ENCODE results near the gene IQCE. TPM values are rescaled to one million over a fixed set of nuclear protein-coding genes. Genes with fewer than 3 reads are reported as not detected.

Gene IQCE
- total RNA-seq, 1 donor from 2014 or later = 11.4 TPM

DNA sequence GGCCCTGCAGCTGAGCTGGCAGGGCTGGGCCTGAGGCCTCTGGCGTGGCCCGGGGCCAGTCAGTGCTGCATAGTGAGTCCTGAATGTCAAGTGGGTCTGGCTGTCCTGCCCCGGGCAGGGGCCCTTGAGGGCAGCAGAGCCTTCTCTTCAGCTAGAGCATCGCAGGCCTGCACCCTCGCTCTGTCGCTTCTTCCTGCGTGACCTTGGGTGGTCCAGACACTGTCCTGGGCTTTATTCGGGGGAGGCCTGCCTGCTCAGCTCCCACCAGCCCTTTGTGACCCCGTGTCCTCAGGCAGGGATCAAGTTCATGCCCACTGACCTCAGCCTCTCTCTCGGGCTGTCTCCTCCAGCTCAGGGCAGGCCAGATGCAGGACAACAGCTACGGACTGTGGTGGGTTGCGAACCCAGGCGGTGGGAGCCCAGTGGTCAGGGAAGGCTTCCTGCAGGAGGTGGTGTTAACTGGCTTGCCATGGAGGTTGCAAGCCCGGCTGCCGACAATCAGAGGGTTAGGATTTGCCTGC is 76.4 kb downstream of the IQCE start:
- peaks cover 33 to 56% of the 10 kb centered on the region in 2 donors for H3K4me1 ChIP-seq
- H3K27me3 ChIP-seq = no peaks in the 10 kb centered on the region
- TF ChIP-seq, protein P1, sequence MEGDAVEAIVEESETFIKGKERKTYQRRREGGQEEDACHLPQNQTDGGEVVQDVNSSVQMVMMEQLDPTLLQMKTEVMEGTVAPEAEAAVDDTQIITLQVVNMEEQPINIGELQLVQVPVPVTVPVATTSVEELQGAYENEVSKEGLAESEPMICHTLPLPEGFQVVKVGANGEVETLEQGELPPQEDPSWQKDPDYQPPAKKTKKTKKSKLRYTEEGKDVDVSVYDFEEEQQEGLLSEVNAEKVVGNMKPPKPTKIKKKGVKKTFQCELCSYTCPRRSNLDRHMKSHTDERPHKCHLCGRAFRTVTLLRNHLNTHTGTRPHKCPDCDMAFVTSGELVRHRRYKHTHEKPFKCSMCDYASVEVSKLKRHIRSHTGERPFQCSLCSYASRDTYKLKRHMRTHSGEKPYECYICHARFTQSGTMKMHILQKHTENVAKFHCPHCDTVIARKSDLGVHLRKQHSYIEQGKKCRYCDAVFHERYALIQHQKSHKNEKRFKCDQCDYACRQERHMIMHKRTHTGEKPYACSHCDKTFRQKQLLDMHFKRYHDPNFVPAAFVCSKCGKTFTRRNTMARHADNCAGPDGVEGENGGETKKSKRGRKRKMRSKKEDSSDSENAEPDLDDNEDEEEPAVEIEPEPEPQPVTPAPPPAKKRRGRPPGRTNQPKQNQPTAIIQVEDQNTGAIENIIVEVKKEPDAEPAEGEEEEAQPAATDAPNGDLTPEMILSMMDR (IDR thresholded peaks at IDR 0.05) = no peak
- peak overlapping the region; percentile 80 to 87 for H3K27ac ChIP-seq
- intact Hi-C loops (cut with DNase I) = loop anchor here (10.0 kb wide), 1 partner anchor 1100 kb away; the partner anchor contains the start of gene MAFK
- no peak for DNase-seq (ENCODE audit: low spot score in 2 of 2)
- no peak overlapping the region for H3K4me3 ChIP-seq
- H3K36me3 ChIP-seq = no peaks in the 10 kb centered on the region
- H3K9me3 ChIP-seq = no peaks in the 10 kb centered on the region

DNA sequence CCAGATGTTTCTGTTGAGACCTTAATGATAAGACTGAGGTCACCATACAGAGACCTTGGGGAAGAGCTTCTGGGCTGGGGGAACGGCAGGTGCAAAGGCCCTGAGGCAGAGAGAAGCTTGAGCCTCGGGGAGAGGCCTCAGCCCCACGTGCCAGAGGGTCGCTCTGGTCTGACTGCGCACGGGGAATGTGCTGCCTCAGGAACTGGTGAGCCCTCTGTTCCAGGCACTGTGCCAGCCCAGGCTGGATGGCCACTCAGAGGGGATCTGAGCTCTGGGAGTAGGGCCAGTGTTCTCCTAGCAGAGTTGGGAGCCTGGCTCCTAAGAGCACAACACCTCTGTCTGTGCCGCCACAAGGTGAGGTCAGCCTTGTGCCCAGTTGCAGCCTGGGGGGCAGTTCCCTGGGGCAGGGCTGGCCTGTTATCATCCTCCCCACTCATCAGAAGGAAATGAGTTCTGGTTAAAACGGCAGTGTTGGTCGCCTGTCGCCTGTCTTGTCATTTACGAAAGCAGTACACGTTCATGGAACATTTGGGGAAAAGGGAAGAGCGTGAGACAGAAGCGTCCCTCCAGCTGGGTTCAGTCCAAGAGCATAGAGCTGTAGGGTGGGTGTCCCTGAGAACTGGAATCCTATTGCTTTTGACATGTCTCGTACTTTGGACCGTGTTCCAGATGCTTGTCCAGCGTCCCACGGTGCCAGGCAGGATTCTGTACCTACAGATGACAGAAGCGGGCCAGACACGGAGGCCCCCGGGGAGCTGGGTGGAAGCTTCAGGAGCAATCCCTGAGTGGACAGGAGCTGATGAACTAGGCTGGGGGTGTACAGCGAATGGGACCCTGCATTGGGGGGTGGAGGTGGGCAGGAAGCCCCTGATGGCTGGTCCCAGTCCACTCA is 77.3 kb downstream of the IQCE start:
- no peak for DNase-seq (ENCODE audit: low spot score in 2 of 2)
- intact Hi-C loops (cut with DNase I) = loop anchor here (10.0 kb wide), 1 partner anchor 1101 kb away; the partner anchor contains the start of gene MAFK
- Histone ChIP-seq H3K27ac (peak overlapping the region; percentile 15 to 43), H3K27me3 (no peaks in the 10 kb centered on the region), H3K36me3 (no peaks in the 10 kb centered on the region), H3K4me1 (peaks cover 38 to 64% of the 10 kb centered on the region in 2 donors), H3K4me3 (no peak overlapping the region), H3K9me3 (no peaks in the 10 kb centered on the region)
- TF ChIP-seq, protein P1 (IDR thresholded peaks at IDR 0.05) = no peak

DNA sequence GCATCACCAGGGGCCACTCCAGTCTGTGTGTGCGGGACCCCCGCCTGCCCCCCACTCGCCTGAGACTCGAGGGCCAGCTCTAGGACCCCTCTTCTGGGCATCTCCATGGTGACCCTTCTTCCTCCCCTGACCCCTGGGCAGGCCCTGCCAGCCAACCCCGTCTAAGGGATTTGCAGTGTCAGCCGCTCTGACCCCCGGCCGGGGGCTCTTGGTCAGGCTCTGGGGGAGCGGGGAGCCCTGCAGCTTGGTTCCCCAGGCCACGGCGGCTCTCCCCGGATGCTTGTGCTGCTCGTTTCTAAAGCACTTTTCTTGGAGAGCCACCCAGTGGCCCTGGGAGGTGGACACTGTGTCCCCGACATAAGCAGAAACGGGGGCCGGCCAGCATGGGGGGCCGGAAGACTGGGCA is 78.3 kb downstream of the IQCE start:
- intact Hi-C loops (cut with DNase I) = loop anchor here (10.0 kb wide), 1 partner anchor 1102 kb away; the partner anchor contains the start of gene MAFK
- Histone ChIP-seq H3K27me3 (no peaks in the 10 kb centered on the region), H3K4me3 (no peak overlapping the region), H3K9me3 (no peaks in the 10 kb centered on the region), H3K36me3 (no peaks in the 10 kb centered on the region), H3K27ac (peak overlapping the region; percentile 15 to 43), H3K4me1 (peaks cover 44 to 68% of the 10 kb centered on the region in 2 donors)
- TF ChIP-seq, protein P1 (IDR thresholded peaks at IDR 0.05) = no peak
- DNase-seq (ENCODE audit: low spot score in 2 of 2) = no peak

GRCh38 chr7:2637505-2638223 is 78.9 kb downstream of the IQCE start:
- H3K36me3 ChIP-seq = no peaks in the 10 kb centered on the region
- peak overlapping the region; percentile 7 to 72 for H3K27ac ChIP-seq
- intact Hi-C loops (cut with DNase I) = loop anchor here (10.0 kb wide), 1 partner anchor 1103 kb away; the partner anchor contains the start of gene MAFK

More at GRCh38 chr7:2637505-2638223, 78.9 kb downstream of the IQCE start:
- Histone ChIP-seq H3K27me3 (no peaks in the 10 kb centered on the region), H3K9me3 (no peaks in the 10 kb centered on the region), H3K4me1 (peaks cover 44 to 70% of the 10 kb centered on the region in 2 donors), H3K4me3 (peak overlapping the region in 1 of 2 donors; percentile 6)
- peak in 1 of 2 donors; percentile 86 for DNase-seq (ENCODE audit: low spot score in 2 of 2)
- TF ChIP-seq, protein P1 (IDR thresholded peaks at IDR 0.05) = no peak
